GM12873 (cell line): ENCODE measurements around the gene CD44.

ENCODE experiments used
- CTCF ChIP-seq: IDR thresholded peaks from 2 replicates; pipeline ENCODE4 v1.5.1; 2012; ENCODE audit warnings: low read depth, mild to moderate bottlenecking, moderate library complexity, low read length, control low read depth; ENCODE audit not compliant: insufficient read depth; ENCODE audit errors: missing control alignments

CD44 gene

GRCh38 chr11:35148163-35148837 lies 9.3 kb downstream of the CD44 start:
- TF ChIP-seq CTCF: no peak

GRCh38 chr11:35150454-35150853 lies 11.5 kb downstream of the CD44 start:
- TF ChIP-seq CTCF: no peak

GRCh38 chr11:35151241-35151640 lies 12.3 kb downstream of the CD44 start:
- no peak for TF ChIP-seq CTCF

GRCh38 chr11:35151683-35152280 lies 12.8 kb downstream of the CD44 start:
- TF ChIP-seq CTCF: no peak

GRCh38 chr11:35152575-35152974 lies 13.6 kb downstream of the CD44 start:
- TF ChIP-seq CTCF: no peak

GRCh38 chr11:35153280-35153679 lies 14.3 kb downstream of the CD44 start:
- no peak for TF ChIP-seq CTCF

- no peak for TF ChIP-seq CTCF
These were observed 16.0 kb downstream of the CD44 start for GRCh38 chr11:35154952-35155351.
